Measurements from ENCODE around the gene PNPLA7.
A peak's percentile ranks its signal among the peaks of the same experiment; 100 is the strongest.

Gene PNPLA7

DNA sequence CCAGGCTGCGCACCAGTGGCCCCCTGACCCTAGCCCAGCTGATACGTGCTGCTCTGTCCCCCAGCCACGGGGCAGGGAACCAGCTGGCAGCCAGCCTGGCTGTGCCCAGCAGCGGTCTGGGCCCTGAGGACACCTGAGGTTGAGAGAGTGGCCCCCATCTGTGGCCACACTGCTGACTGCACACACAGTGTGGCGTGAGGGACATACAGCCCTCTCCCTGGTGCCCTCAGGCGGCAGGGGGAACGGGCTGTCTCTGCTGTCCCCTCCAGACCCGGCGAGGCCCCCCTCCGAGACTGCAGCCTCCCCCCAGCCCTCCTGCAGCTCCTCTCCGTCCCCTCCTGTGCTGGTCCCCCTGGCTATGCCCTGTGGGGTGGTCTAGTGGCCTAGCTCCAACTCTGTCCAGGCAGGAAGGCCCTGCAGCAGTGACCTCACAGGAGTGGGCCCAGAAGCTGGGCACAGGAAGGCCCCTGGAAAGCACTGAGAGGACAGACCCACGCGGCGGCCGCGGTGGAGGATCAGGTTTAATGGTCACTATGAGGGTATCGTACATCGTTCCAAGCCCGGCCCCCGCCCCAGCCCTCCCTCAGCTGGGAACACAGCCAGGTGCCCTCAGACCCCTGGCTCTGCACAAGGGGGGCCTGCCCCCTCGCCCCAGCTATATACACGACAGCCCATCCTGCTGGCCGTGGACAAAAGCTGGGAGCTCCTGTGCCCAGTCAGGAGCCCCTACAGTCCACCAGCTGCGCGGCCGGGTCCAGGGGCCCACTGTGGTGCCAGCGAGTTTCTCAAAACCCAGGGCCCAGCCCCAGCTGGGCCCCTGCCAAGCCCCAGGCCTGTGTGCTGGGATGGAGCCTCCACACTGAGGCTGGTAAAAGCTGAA lies 102.2 kb downstream of the PNPLA7 start:
- in situ Hi-C loops (cut with MboI; ENCODE audit: low pct_unique_long_range_greater_than_20kb, low sequenced_read_pairs, unreplicated experiment): no loop called here
- DNase-seq (ENCODE audit: low spot score): no peak

DNA sequence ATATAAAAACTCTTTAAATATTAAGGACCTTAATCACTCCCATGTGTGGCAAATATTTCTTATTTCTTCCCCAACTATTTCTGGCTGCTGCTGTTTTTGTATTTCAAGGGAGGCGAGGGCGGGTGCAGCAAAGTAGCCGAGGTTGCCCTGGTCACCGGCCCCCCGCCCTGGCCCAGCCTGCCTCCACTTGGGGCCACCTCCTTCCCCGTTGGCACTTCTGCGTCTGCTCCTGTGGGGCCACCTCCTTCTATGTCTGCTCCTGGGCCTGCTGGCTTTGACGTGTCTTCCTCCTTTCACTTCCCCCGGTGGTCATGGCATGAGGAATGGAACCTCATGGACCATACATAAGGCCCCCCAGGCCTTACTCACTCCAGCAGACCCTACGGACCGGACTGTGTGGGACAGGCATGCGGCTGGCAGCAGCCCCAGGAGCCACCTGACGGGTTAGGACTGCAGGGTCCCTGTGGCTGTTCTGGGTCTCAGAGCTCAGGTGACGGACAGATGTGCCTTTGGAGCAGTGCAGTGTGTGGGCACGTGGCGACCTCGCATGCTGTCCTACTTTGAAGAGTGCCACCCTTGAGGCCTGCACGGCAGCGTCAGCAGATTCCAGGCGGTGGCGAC lies 103.2 kb downstream of the PNPLA7 start:
- in situ Hi-C loops (cut with MboI; ENCODE audit: low pct_unique_long_range_greater_than_20kb, low sequenced_read_pairs, unreplicated experiment): no loop called here
- no peak for DNase-seq (ENCODE audit: low spot score)
- TF ChIP-seq, protein P1, sequence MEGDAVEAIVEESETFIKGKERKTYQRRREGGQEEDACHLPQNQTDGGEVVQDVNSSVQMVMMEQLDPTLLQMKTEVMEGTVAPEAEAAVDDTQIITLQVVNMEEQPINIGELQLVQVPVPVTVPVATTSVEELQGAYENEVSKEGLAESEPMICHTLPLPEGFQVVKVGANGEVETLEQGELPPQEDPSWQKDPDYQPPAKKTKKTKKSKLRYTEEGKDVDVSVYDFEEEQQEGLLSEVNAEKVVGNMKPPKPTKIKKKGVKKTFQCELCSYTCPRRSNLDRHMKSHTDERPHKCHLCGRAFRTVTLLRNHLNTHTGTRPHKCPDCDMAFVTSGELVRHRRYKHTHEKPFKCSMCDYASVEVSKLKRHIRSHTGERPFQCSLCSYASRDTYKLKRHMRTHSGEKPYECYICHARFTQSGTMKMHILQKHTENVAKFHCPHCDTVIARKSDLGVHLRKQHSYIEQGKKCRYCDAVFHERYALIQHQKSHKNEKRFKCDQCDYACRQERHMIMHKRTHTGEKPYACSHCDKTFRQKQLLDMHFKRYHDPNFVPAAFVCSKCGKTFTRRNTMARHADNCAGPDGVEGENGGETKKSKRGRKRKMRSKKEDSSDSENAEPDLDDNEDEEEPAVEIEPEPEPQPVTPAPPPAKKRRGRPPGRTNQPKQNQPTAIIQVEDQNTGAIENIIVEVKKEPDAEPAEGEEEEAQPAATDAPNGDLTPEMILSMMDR (IDR thresholded peaks at IDR 0.05; ENCODE audit: extremely low read depth, insufficient read depth, missing control alignments): no peak

More for the DNA sequence above, 102.2 kb downstream of the PNPLA7 start:
- TF ChIP-seq, protein P1 (IDR thresholded peaks at IDR 0.05; ENCODE audit: extremely low read depth, insufficient read depth, missing control alignments): no peak

DNA sequence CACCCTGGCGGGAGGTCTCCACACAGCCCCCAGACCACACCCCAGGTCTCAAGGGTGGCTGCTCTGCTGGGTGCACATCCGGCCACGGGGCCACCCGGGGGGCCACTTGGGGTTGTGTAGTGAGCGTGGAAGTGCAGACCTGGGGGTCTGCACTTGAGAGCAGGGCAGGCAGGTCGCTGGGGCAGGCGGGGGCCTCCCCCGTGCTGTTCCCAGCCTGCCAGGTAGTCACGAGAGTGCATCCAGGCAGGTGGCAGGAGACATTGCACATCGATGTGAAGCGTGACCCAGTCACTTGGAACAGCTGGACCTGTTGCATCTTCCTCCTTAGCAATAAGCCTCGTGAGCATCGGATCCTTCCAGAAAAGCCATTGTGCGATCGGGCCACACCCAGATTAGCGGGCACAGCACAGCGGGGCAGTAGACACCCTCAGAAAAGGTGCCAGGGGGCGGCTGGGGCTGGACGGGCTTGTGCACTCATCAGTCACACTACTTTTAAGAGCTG lies 104.2 kb downstream of the PNPLA7 start:
- in situ Hi-C loops (cut with MboI; ENCODE audit: low pct_unique_long_range_greater_than_20kb, low sequenced_read_pairs, unreplicated experiment): no loop called here
- TF ChIP-seq, protein P1 (IDR thresholded peaks at IDR 0.05; ENCODE audit: extremely low read depth, insufficient read depth, missing control alignments): no peak
- no peak for DNase-seq (ENCODE audit: low spot score)

DNA sequence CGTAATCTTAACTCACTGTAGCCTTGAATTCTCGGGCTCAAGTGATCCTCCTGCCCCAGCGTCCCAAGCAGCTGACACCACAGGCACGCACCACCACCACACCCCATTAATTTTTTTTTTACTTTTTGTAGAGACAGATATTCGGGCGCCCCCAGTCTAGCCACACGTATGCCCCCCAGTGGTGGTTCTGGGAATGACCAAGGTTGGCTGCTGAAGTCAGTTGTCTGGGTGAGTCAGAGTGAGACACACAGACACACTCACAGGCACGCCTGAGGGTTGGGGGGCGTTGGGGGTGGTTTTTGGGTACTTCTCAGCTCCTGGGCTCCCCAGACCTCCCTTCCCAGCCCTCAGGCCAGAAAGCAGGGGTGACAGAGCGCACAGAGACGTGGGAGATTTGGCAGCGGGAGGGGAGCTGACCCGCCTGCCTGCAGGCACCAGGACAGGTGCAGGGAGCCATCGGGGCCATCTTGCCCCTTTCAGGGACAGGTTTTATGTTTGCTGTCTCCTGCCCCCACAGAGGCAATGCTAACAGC lies 104.9 kb downstream of the PNPLA7 start:
- in situ Hi-C loops (cut with MboI; ENCODE audit: low pct_unique_long_range_greater_than_20kb, low sequenced_read_pairs, unreplicated experiment): no loop called here
- TF ChIP-seq, protein P1 (IDR thresholded peaks at IDR 0.05; ENCODE audit: extremely low read depth, insufficient read depth, missing control alignments): peak; percentile 85
- peak; percentile 91 for DNase-seq (ENCODE audit: low spot score)

DNA sequence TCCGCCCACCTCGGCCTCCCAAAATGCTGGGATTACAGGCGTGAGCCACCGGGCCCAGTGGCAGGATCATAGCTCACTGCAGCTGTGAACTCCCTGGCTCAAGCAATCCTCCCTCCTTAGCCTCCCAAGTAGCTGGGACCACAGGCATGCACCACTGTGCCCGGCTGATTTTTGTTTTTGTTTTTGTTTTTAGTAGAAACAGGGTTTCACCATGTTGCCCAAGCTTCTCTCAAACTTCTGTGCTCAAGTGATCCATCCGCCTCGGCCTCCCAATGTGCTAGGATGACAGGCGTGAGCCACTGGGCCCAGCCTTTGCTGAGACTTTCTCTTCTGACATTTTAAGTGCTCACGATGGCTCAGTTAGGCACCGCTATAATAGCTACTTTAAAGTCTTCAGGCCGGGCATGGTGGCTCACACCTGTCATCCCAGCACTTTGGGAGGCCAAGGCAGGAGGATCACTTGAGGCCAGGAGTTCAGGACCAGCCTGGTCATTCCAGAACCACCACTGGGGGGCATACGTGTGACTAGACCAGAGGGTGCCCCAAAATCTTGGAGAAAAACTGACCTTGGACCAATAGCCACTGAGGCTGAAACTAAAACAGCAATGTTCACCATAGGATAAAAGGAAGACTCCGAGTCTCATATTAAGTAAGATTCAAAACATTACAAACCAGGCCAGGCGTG lies 106.0 kb downstream of the PNPLA7 start:
- no peak for DNase-seq (ENCODE audit: low spot score)
- in situ Hi-C loops (cut with MboI; ENCODE audit: low pct_unique_long_range_greater_than_20kb, low sequenced_read_pairs, unreplicated experiment): no loop called here
- TF ChIP-seq, protein P1 (IDR thresholded peaks at IDR 0.05; ENCODE audit: extremely low read depth, insufficient read depth, missing control alignments): no peak

DNA sequence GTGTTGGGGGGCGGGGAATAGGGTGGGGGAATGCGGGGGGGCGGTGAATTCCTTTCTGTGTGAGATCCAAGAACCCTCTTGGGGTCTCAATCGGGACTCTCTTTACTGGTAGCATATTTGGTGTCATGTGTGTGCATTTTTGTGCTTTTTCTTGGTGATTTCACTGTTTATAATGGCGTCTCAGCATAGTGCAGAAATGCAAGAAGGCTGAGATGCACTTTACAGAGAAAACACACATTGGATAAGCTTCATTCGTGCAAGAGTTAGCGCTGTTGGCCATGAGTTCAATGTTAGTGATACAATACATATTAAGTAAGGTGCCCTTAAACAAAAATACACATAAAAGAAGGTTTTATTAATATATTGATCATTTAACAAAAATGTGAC lies 108.3 kb downstream of the PNPLA7 start:
- DNase-seq (ENCODE audit: low spot score): no peak
- in situ Hi-C loops (cut with MboI; ENCODE audit: low pct_unique_long_range_greater_than_20kb, low sequenced_read_pairs, unreplicated experiment): no loop called here
- TF ChIP-seq, protein P1 (IDR thresholded peaks at IDR 0.05; ENCODE audit: extremely low read depth, insufficient read depth, missing control alignments): no peak

Data from GM13977 (cell line).